ENCODE measurements around the gene TCTA.

The TCTA gene

DNA sequence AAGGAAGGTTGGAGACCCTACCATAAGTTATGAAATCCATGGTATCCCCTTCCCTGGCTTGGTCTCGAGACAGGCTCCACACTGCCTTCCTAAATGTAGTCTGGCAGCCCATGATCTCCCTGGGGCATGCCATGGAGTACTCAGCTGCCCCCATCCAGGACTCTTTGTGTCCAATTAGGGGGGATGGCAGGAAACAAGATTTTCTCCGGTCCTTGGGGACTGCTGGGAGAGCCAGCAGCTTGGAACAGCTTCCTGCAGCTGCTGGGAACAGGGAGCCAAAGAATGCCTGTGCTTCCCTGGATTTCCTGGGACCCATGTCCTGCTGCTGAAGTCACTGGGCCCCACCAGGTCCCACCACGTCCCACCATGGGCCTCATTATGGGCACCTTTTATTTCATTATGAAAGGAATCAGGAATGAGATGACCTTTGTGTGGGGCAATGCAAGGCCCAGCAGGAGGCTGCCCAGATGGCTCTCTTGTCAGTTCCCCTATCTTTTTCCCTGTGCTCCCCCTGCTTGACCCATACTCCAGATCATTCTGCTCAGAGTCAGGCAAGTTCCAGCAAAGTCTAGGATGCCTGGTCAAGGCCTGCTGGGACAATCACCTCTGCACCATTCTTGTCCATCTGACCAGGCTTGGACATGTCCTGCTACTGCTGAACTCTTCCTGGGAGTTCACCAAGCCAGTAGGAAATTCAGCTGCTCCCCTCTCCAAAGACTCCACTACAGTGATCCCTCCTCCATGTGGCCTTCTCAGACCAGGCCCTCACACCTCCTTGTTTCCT is 42.9 kb downstream of the TCTA start:
- in situ Hi-C loops (cut with HindIII; ENCODE audit: low sequenced_read_pairs), result no loop called here

GRCh38 chr3:49456466-49456865 is 44.2 kb downstream of the TCTA start:
- in situ Hi-C loops (cut with HindIII; ENCODE audit: low sequenced_read_pairs), result no loop called here

DNA sequence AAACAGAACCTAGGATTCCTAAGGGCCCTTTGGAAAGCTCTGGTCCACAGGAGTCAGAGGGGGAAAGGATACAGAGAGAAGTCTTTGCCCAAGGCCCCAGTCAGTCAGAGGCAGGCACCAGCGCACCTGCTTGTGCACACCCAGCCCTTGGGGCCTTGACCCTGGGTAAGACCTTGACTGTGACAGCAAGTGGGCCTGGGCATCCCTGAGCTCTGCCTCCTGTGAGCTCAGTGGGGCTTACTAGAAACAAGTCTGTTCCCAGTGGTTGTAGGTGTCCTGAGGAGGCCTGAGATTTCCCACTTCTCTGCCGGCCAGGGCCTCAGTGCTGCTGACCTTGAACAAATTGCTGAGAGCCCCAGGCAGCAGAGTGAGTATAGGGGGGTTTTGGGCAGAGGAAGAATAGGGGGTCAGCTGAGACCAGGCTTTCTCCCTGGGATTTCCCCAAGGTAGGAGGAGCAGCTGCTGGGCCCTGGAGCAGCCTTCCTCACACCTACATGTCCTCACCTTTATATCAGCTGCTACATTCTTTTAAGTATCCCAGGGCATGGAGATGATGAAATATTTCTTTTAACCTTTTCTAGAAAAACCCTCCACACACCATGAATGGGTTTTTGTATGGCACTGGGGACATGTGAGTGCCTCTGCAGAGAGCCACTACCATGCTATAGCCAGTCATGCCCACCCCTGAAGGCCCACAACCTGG is 48.1 kb downstream of the TCTA start:
- in situ Hi-C loops (cut with HindIII; ENCODE audit: low sequenced_read_pairs), result no loop called here

- in situ Hi-C loops (cut with HindIII; ENCODE audit: low sequenced_read_pairs), result no loop called here
Measured at GRCh38 chr3:49460956-49461355, 48.7 kb downstream of the TCTA start.

DNA sequence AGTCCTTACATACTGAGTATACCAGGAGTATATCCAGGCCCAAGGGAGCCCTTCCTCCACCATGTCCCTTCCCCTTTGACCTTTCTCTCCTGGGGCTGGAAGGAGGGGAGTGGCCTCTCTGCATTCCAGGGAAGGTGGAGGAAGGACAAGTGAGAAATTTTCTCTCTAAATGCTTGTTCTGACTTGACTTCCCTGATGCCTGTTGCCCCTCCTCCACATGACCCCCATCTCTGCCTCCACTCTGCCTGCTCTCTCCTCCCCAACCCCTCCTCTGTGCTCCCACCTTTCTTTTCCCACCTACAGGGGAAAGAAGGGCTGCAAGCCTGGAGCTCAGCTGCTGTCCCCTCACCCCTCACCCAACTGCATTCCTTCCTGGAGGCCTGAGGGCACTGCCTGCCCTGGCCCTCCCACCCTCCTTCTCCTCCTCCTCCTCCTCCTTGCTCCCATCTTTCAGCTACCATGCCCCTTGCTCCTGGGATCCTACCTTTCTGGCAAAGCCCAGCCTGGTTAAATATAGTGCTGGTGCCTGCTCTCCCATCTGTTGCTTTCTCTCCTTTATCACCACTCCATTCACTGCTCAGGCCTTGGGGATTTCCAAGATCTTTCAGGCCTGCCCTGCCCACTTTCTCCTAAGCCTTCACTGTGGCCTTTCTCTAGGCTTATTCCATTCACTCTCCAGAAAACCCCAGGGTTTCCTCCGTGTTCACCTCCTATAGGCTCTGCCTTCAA is 49.4 kb downstream of the TCTA start:
- in situ Hi-C loops (cut with HindIII; ENCODE audit: low sequenced_read_pairs), result no loop called here

DNA sequence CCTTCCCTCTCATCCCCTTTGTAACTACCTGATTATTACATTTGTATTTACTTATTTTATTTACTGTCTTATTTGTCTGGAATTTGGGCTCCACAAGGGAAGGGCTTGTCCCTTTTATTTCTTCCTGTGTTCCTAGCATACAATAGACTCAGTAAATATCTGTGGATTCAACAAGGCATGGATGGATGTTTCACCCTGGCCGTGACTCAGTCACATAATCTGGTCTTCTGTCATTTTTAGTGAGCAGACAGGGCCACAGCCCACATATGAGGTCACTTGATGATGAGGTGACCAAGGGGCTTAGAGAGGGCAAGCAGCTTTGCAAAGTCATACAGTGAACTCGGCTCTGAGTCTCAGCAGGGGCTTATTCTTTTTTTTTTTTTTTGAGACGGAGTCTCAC is 50.0 kb downstream of the TCTA start:
- in situ Hi-C loops (cut with HindIII; ENCODE audit: low sequenced_read_pairs), result no loop called here

GRCh38 chr3:49465270-49466034 is 53.2 kb downstream of the TCTA start:
- in situ Hi-C loops (cut with HindIII; ENCODE audit: low sequenced_read_pairs), result no loop called here
